Activated CD4-positive, alpha-beta T cell treated with anti-CD3 and anti-CD28 coated beads for 36 hours (primary cell): Measurements from ENCODE around the gene DUS2. TPM values are rescaled to one million over a fixed set of nuclear protein-coding genes. Genes with fewer than 3 reads are reported as not detected.

Experiments
- ATAC-seq: fragments of 200-7000 bp; cut with Tn5 transposase; one replicate; pipeline ENCODE4 v1.10.0; 2021; ENCODE audit warnings: mild to moderate bottlenecking, moderate library complexity
- CTCF ChIA-PET: fragments of 350-600 bp; sonication (Branson Sonifier 250); formaldehyde crosslinking; loops from one replicate; lab custom pipeline; 2021; ENCODE audit warnings: antibody characterized with exemption; lab: Charles Lee
- POLR2A ChIA-PET: fragments of 350-600 bp; sonication (Branson Sonifier 250); formaldehyde crosslinking; loops from one replicate; lab custom pipeline; 2021; ENCODE audit warnings: antibody characterized with exemption, inconsistent platforms; lab: Charles Lee
- DNase-seq: peaks from one replicate; pipeline ENCODE4 v3.0.0-alpha.2; 2020
- H3K27ac Mint-ChIP-seq: one replicate; pipeline ENCODE4 v1.8.0; 2021; ENCODE audit warnings: mixed read lengths
- H3K27me3 Mint-ChIP-seq: one replicate; pipeline ENCODE4 v1.8.0; 2021; ENCODE audit warnings: mixed read lengths
- H3K36me3 Mint-ChIP-seq: one replicate; pipeline ENCODE4 v1.8.0; 2021; ENCODE audit warnings: low read depth, mixed read lengths
- H3K4me1 Mint-ChIP-seq: one replicate; pipeline ENCODE4 v1.8.0; 2021; ENCODE audit warnings: mixed read lengths
- H3K4me3 Mint-ChIP-seq: one replicate; pipeline ENCODE4 v1.8.0; 2021; ENCODE audit warnings: mild to moderate bottlenecking, moderate library complexity, mixed read lengths
- H3K9me3 Mint-ChIP-seq: one replicate; pipeline ENCODE4 v1.8.0; 2021; ENCODE audit warnings: low read depth, mixed read lengths
- intact Hi-C, 2 experiments: fragments of 100-400 bp; cut with DNase I in 1 of 2; cut with micrococcal nuclease in 1 of 2; formaldehyde crosslinking; loops; one replicate each; pipeline versions ENCODE4 v1.14.2 to v1.15.1; 2022 to 2024; cut with DNase I, micrococcal nuclease
- total RNA-seq, 2 experiments: library from RNA; stranded (reverse); gene quantifications; one replicate each; pipeline ENCODE4 v1.2.3, GENCODE V29; 2021

The DUS2 gene
- total RNA-seq, 2 experiments from 2014 or later = 29.5 to 33.1 TPM

GRCh38 chr16:68069511-68070248 lies 46.6 kb downstream of the DUS2 start:
- peak; percentile 54 for DNase-seq
- ChIA-PET POLR2A (no interaction called here), CTCF (interaction anchor here (0.6 to 2.0 kb wide), 9 partner anchors 9 to 253 kb away, joined by 3 to 5 read pairs (median 4); partner anchors contain the start of gene NFATC3)
- Mint-ChIP-seq H3K9me3 (no peaks in the 10 kb centered on the region), H3K4me3 (no peak overlapping the region), H3K4me1 (peaks cover 73% of the 10 kb centered on the region), H3K36me3 (peaks cover 51% of the 10 kb centered on the region), H3K27ac (peak overlapping the region; percentile 85), H3K27me3 (no peaks in the 10 kb centered on the region)
- ATAC-seq = peak; percentile 50
- intact Hi-C loops = loop anchor here in 1 of 2 experiments (2.0 kb wide), 1 partner anchor 15 kb away; the partner anchor contains the start of gene NFATC3

- CTCF ChIA-PET = interaction anchor here (0.8 to 1.6 kb wide), 7 partner anchors 8 to 254 kb away, joined by 3 to 5 read pairs (median 3); partner anchors contain the start of gene NFATC3
- Mint-ChIP-seq H3K4me1 (peaks cover 74% of the 10 kb centered on the region), H3K36me3 (peaks cover 53% of the 10 kb centered on the region), H3K27me3 (no peaks in the 10 kb centered on the region), H3K9me3 (no peaks in the 10 kb centered on the region), H3K4me3 (no peak overlapping the region), H3K27ac (peak overlapping the region; percentile 85)
- no peak for DNase-seq
- no peak for ATAC-seq
- POLR2A ChIA-PET = no interaction called here
- intact Hi-C loops = loop anchor here in 1 of 2 experiments (2.0 kb wide), 1 partner anchor 15 kb away; the partner anchor contains the start of gene NFATC3
Measured at GRCh38 chr16:68070249-68070730, 47.2 kb downstream of the DUS2 start.

GRCh38 chr16:68070806-68071517 lies 47.9 kb downstream of the DUS2 start:
- POLR2A ChIA-PET = no interaction called here

GRCh38 chr16:68071518-68071901 lies 48.4 kb downstream of the DUS2 start:
- Mint-ChIP-seq H3K36me3 (peaks cover 64% of the 10 kb centered on the region), H3K27me3 (no peaks in the 10 kb centered on the region), H3K4me3 (no peak overlapping the region), H3K27ac (no peak overlapping the region), H3K4me1 (peaks cover 72% of the 10 kb centered on the region), H3K9me3 (no peaks in the 10 kb centered on the region)
- ATAC-seq = no peak
- intact Hi-C loops = loop anchor here in 1 of 2 experiments (2.0 kb wide), 1 partner anchor 13 kb away; the partner anchor contains the start of gene NFATC3
- no peak for DNase-seq
- CTCF ChIA-PET = interaction anchor here (0.7 to 1.6 kb wide), 5 partner anchors 13 to 209 kb away, joined by 3 to 4 read pairs (median 3); no protein-coding TSS in a partner anchor
- POLR2A ChIA-PET = interaction anchor here (1.1 kb wide), 1 partner anchor 14 kb away, joined by 5 read pairs; the partner anchor contains the start of gene NFATC3

More at GRCh38 chr16:68070806-68071517, 47.9 kb downstream of the DUS2 start:
- Mint-ChIP-seq H3K36me3 (peaks cover 59% of the 10 kb centered on the region), H3K9me3 (no peaks in the 10 kb centered on the region), H3K27ac (peak overlapping the region; percentile 85), H3K4me3 (no peak overlapping the region), H3K4me1 (peaks cover 75% of the 10 kb centered on the region), H3K27me3 (no peaks in the 10 kb centered on the region)
- CTCF ChIA-PET = interaction anchor here (0.7 to 1.6 kb wide), 8 partner anchors 8 to 208 kb away, joined by 3 to 5 read pairs (median 3); no protein-coding TSS in a partner anchor
- ATAC-seq (peak; percentile 73), DNase-seq (peak; percentile 60)
- intact Hi-C loops = loop anchor here in 1 of 2 experiments (2.0 kb wide), 1 partner anchor 14 kb away; the partner anchor contains the start of gene NFATC3

GRCh38 chr16:68072038-68072695 lies 49.1 kb downstream of the DUS2 start:
- ChIA-PET CTCF (interaction anchor here (0.6 to 1.6 kb wide), 6 partner anchors 12 to 158 kb away, joined by 3 to 4 read pairs (median 3); no protein-coding TSS in a partner anchor), POLR2A (interaction anchor here (1.1 kb wide), 1 partner anchor 13 kb away, joined by 5 read pairs; the partner anchor contains the start of gene NFATC3)
- Mint-ChIP-seq H3K9me3 (no peaks in the 10 kb centered on the region), H3K36me3 (peaks cover 66% of the 10 kb centered on the region), H3K27ac (no peak overlapping the region), H3K4me3 (no peak overlapping the region), H3K4me1 (peaks cover 72% of the 10 kb centered on the region), H3K27me3 (no peaks in the 10 kb centered on the region)
- ATAC-seq = no peak
- no peak for DNase-seq
- intact Hi-C loops = no loop called here

- Mint-ChIP-seq H3K27ac (peak overlapping the region; percentile 81), H3K36me3 (peaks cover 77% of the 10 kb centered on the region), H3K4me3 (no peak overlapping the region), H3K27me3 (no peaks in the 10 kb centered on the region), H3K4me1 (peaks cover 80% of the 10 kb centered on the region), H3K9me3 (no peaks in the 10 kb centered on the region)
- CTCF ChIA-PET = interaction anchor here (0.7 to 3.1 kb wide), 8 partner anchors 9 to 190 kb away, joined by 3 to 15 read pairs (median 4); no protein-coding TSS in a partner anchor
- ATAC-seq (no peak), DNase-seq (no peak)
- POLR2A ChIA-PET = interaction anchor here (0.7 kb wide), 1 partner anchor 12 kb away, joined by 3 read pairs; no protein-coding TSS in a partner anchor
- intact Hi-C loops = no loop called here
Measured at GRCh38 chr16:68073902-68074760, 51.0 kb downstream of the DUS2 start.

- no peak overlapping the region for H3K4me3 Mint-ChIP-seq
- no peaks in the 10 kb centered on the region for H3K27me3 Mint-ChIP-seq
- peaks cover 73% of the 10 kb centered on the region for H3K36me3 Mint-ChIP-seq
- H3K4me1 Mint-ChIP-seq = peaks cover 80% of the 10 kb centered on the region
- ATAC-seq (peak; percentile 42), DNase-seq (peak; percentile 69)
- H3K9me3 Mint-ChIP-seq = no peaks in the 10 kb centered on the region
- ChIA-PET POLR2A (interaction anchor here (0.6 to 1.6 kb wide), 3 partner anchors 10 to 151 kb away, joined by 3 to 6 read pairs (median 3); partner anchors contain the start of gene NFATC3), CTCF (interaction anchor here (0.6 to 3.1 kb wide), 9 partner anchors 9 to 259 kb away, joined by 3 to 15 read pairs (median 4); no protein-coding TSS in a partner anchor)
- H3K27ac Mint-ChIP-seq = peak overlapping the region; percentile 81
- intact Hi-C loops = no loop called here
Measured at GRCh38 chr16:68074850-68075555, 51.9 kb downstream of the DUS2 start.

GRCh38 chr16:68075980-68076379 lies 52.9 kb downstream of the DUS2 start:
- peak overlapping the region; percentile 29 for H3K27ac Mint-ChIP-seq
- intact Hi-C loops = no loop called here

GRCh38 chr16:68076560-68076959 lies 53.5 kb downstream of the DUS2 start:
- H3K36me3 Mint-ChIP-seq = peaks cover 62% of the 10 kb centered on the region
- no peak overlapping the region for H3K4me3 Mint-ChIP-seq
- no peaks in the 10 kb centered on the region for H3K27me3 Mint-ChIP-seq
- peaks cover 80% of the 10 kb centered on the region for H3K4me1 Mint-ChIP-seq
- intact Hi-C loops = no loop called here
- DNase-seq (no peak), ATAC-seq (no peak)
- H3K9me3 Mint-ChIP-seq = no peaks in the 10 kb centered on the region
- POLR2A ChIA-PET = no interaction called here
- CTCF ChIA-PET = interaction anchor here (0.6 to 3.1 kb wide), 5 partner anchors 8 to 589 kb away, joined by 3 to 15 read pairs (median 4); no protein-coding TSS in a partner anchor
- H3K27ac Mint-ChIP-seq = peak overlapping the region; percentile 29

More at GRCh38 chr16:68075980-68076379, 52.9 kb downstream of the DUS2 start:
- CTCF ChIA-PET = interaction anchor here (0.6 to 3.1 kb wide), 8 partner anchors 8 to 588 kb away, joined by 3 to 15 read pairs (median 4); no protein-coding TSS in a partner anchor
- Mint-ChIP-seq H3K4me3 (no peak overlapping the region), H3K27me3 (no peaks in the 10 kb centered on the region), H3K36me3 (peaks cover 65% of the 10 kb centered on the region), H3K4me1 (peaks cover 79% of the 10 kb centered on the region), H3K9me3 (no peaks in the 10 kb centered on the region)
- ATAC-seq = no peak
- POLR2A ChIA-PET = interaction anchor here (0.6 to 1.6 kb wide), 2 partner anchors 9 to 150 kb away, joined by 3 to 6 read pairs; partner anchors contain the start of gene NFATC3
- no peak for DNase-seq
